Adrenal gland (tissue), 5 donors: ENCODE measurements around the gene SNRNP200.

ENCODE experiments used
- POLR2A ChIP-seq, 2 donors: fragments of 450-650 bp; IDR thresholded peaks; one replicate each; pipeline ENCODE4 v1.6.1; 2017; ENCODE audit warnings: antibody characterized with exemption in 2 of 2, mild to moderate bottlenecking in 2 of 2, moderate library complexity in 1 of 2
- TF ChIP-seq, protein P1 (sequence below), 6 experiments: fragments of 450-650 bp in 4 of 6; fragments of 200-600 bp in 2 of 6; sonication (generic) in 1 of 6; IDR thresholded peaks; 1 replicate in 5 of 6; 2 replicates in 1 of 6; pipeline versions ENCODE4 v1.5.1 to v1.8.0; 2016 to 2021; ENCODE audit warnings: antibody characterized with exemption in 6 of 6, mild to moderate bottlenecking in 2 of 6, moderate library complexity in 1 of 6
- donor health status: DM: no; HTN: no; CAD: no.

GRCh38 chr2:96333708-96334107, 28.4 kb upstream of the SNRNP200 start:
- TF ChIP-seq, protein P1, sequence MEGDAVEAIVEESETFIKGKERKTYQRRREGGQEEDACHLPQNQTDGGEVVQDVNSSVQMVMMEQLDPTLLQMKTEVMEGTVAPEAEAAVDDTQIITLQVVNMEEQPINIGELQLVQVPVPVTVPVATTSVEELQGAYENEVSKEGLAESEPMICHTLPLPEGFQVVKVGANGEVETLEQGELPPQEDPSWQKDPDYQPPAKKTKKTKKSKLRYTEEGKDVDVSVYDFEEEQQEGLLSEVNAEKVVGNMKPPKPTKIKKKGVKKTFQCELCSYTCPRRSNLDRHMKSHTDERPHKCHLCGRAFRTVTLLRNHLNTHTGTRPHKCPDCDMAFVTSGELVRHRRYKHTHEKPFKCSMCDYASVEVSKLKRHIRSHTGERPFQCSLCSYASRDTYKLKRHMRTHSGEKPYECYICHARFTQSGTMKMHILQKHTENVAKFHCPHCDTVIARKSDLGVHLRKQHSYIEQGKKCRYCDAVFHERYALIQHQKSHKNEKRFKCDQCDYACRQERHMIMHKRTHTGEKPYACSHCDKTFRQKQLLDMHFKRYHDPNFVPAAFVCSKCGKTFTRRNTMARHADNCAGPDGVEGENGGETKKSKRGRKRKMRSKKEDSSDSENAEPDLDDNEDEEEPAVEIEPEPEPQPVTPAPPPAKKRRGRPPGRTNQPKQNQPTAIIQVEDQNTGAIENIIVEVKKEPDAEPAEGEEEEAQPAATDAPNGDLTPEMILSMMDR (IDR thresholded peaks at IDR 0.05) = no peak
- no peak for TF ChIP-seq POLR2A (IDR thresholded peaks at IDR 0.05)
